Measurements from ENCODE around the gene KLF15. TPM values are rescaled to one million over a fixed set of nuclear protein-coding genes. Genes with fewer than 3 reads are reported as not detected.

Gene KLF15
- total and polyA plus RNA-seq, 2 donors (not counting 1 experiment from before 2014, with no cell fraction given): 0.10 to 2.2 TPM

DNA sequence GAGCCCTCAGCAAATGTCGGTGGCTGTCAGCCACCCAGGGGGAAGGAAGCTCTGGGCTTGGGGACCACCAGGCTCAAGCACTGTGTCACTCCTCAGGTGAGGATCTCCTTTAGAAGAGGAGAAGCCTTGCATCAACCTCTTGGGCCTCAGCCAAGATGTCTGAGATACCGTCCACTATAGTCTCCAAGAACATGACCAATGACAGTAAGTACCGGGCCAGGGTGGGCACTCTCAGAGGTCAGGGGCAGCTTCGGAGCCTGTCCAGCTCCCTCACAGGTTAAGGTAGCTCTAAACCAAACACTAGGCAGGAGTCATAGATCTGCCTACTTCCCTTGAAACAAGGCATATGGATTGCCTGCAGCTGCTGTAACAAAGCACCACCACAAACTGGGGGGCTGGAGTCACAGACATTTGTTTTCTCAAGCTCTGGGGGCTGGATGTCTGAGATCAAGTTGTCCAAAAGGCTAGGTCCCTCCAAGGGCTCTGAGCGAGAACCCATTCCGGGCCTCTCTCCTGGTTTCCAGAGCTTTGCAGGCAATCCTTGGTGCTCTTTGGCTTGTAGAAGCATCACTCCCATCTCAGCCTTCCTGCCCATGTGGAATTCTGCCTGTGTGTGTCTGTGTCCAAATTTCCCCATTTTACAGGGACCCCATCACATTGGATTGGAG lies 38.8 kb upstream of the KLF15 start:
- H3K27me3 Mint-ChIP-seq: peaks cover 40% of the 10 kb centered on the region

DNA sequence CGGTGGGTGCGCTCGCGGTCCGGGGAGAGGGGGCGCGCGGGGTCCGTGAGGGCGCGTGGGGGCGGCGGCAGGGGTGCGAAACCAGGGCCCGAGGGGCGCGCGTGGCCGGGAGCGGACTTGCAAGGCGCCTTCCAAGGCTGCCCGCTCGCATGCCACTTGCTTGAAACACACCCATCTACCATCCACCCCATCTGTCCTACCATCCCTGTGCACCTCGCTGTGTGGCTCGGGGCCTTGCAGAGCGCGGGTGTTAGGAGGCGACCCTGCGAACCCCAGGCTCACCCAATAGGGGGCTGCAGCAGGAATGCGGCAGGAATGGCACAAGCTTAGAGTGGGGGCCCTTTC lies 37.7 kb upstream of the KLF15 start:
- Histone ChIP-seq H3K36me3 (replicated peaks in 1 of 2; ENCODE audit: control extremely low read depth in 1 of 2, control insufficient read depth in 1 of 2, extremely low read depth in 1 of 2, insufficient read depth in 2 of 2, low read length in 1 of 2) (no peaks in the 10 kb centered on the region), H2AFZ (ENCODE audit: insufficient read depth, low read depth, low read length, poor library complexity, severe bottlenecking) (no peak overlapping the region), H3K9me3 (ENCODE audit: control extremely low read depth in 1 of 3, control insufficient read depth in 2 of 3, insufficient read depth in 1 of 3, low read length in 2 of 3) (peaks cover 0 to 26% (median 9%) of the 10 kb centered on the region in 3 donors), H3K27me3 (replicated peaks in 1 of 4; ENCODE audit: control extremely low read depth in 1 of 4, control insufficient read depth in 3 of 4, insufficient read depth in 4 of 4, low read length in 3 of 4) (peaks cover 0 to 21% (median 5%) of the 10 kb centered on the region in 4 experiments), H3K79me2 (ENCODE audit: control insufficient read depth, insufficient read depth, low read length) (no peaks in the 10 kb centered on the region), H3K4me2 (replicated peaks; ENCODE audit: low read depth, low read length, poor library complexity, severe bottlenecking) (no peak overlapping the region), H4K20me1 (ENCODE audit: control insufficient read depth, insufficient read depth, low read length, poor library complexity, severe bottlenecking) (no peaks in the 10 kb centered on the region), H3K4me3 (ENCODE audit: control extremely low read depth in 1 of 5, extremely low read depth in 1 of 5, insufficient read depth in 1 of 5, low read depth in 2 of 5, low read length in 4 of 5) (no peak overlapping the region), H3K9ac (ENCODE audit: low read length) (no peak overlapping the region), H3K4me1 (ENCODE audit: control insufficient read depth in 2 of 2, insufficient read depth in 2 of 2, low read length in 2 of 2) (peaks cover 0 to 7% of the 10 kb centered on the region in 2 donors), H3K27ac (ENCODE audit: low read length in 2 of 2) (no peak overlapping the region)
- Mint-ChIP-seq H3K4me3 (no peak overlapping the region), H3K27me3 (peaks cover 49% of the 10 kb centered on the region), H3K4me1 (peaks cover 15% of the 10 kb centered on the region), H3K27ac (no peak overlapping the region), H3K9me3 (ENCODE audit: insufficient read depth) (peaks cover 8% of the 10 kb centered on the region)
- ChIA-PET POLR2A (no interaction called here), CTCF (no interaction called here)
- intact Hi-C loops (cut with micrococcal nuclease): no loop called here
- WGBS (ENCODE audit: insufficient coverage): 27% methylated on average over 30 of the region's 30 CpGs
- TF ChIP-seq, protein P1, sequence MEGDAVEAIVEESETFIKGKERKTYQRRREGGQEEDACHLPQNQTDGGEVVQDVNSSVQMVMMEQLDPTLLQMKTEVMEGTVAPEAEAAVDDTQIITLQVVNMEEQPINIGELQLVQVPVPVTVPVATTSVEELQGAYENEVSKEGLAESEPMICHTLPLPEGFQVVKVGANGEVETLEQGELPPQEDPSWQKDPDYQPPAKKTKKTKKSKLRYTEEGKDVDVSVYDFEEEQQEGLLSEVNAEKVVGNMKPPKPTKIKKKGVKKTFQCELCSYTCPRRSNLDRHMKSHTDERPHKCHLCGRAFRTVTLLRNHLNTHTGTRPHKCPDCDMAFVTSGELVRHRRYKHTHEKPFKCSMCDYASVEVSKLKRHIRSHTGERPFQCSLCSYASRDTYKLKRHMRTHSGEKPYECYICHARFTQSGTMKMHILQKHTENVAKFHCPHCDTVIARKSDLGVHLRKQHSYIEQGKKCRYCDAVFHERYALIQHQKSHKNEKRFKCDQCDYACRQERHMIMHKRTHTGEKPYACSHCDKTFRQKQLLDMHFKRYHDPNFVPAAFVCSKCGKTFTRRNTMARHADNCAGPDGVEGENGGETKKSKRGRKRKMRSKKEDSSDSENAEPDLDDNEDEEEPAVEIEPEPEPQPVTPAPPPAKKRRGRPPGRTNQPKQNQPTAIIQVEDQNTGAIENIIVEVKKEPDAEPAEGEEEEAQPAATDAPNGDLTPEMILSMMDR (IDR thresholded peaks at IDR 0.05): no peak
- DNase-seq (no peak), ATAC-seq (ENCODE audit: low read depth) (no peak)

More for the DNA sequence above, 38.8 kb upstream of the KLF15 start:
- ATAC-seq (ENCODE audit: low read depth) (no peak), DNase-seq (no peak)
- peaks cover 0 to 20% (median 5%) of the 10 kb centered on the region in 4 experiments for H3K27me3 ChIP-seq (replicated peaks in 1 of 4; ENCODE audit: control extremely low read depth in 1 of 4, control insufficient read depth in 3 of 4, insufficient read depth in 4 of 4, low read length in 3 of 4)
- no peak overlapping the region for H3K9ac ChIP-seq (ENCODE audit: low read length)
- POLR2A ChIA-PET: no interaction called here
- no peaks in the 10 kb centered on the region for H3K4me1 ChIP-seq (ENCODE audit: control insufficient read depth in 2 of 2, insufficient read depth in 2 of 2, low read length in 2 of 2)
- Mint-ChIP-seq H3K4me1 (peaks cover 7% of the 10 kb centered on the region), H3K4me3 (no peak overlapping the region), H3K27ac (no peak overlapping the region), H3K9me3 (ENCODE audit: insufficient read depth) (peaks cover 8% of the 10 kb centered on the region)
- H3K4me2 ChIP-seq (replicated peaks; ENCODE audit: low read depth, low read length, poor library complexity, severe bottlenecking): no peak overlapping the region
- H3K36me3 ChIP-seq (replicated peaks in 1 of 2; ENCODE audit: control extremely low read depth in 1 of 2, control insufficient read depth in 1 of 2, extremely low read depth in 1 of 2, insufficient read depth in 2 of 2, low read length in 1 of 2): no peaks in the 10 kb centered on the region
- no peak overlapping the region for H3K4me3 ChIP-seq (ENCODE audit: control extremely low read depth in 1 of 5, extremely low read depth in 1 of 5, insufficient read depth in 1 of 5, low read depth in 2 of 5, low read length in 4 of 5)
- H3K27ac ChIP-seq (ENCODE audit: low read length in 2 of 2): no peak overlapping the region
- H3K79me2 ChIP-seq (ENCODE audit: control insufficient read depth, insufficient read depth, low read length): no peaks in the 10 kb centered on the region
- no peak for TF ChIP-seq EZH2 (IDR thresholded peaks at IDR 0.05; ENCODE audit: borderline replicate concordance, insufficient read depth, low read depth, low read length, poor library complexity, severe bottlenecking)
- TF ChIP-seq, protein P1 (IDR thresholded peaks at IDR 0.05): no peak
- intact Hi-C loops (cut with micrococcal nuclease): no loop called here
- no peaks in the 10 kb centered on the region for H4K20me1 ChIP-seq (ENCODE audit: control insufficient read depth, insufficient read depth, low read length, poor library complexity, severe bottlenecking)
- H3K9me3 ChIP-seq (ENCODE audit: control extremely low read depth in 1 of 3, control insufficient read depth in 2 of 3, insufficient read depth in 1 of 3, low read length in 2 of 3): peaks cover 0 to 33% (median 9%) of the 10 kb centered on the region in 3 donors
- 96% methylated on average over 6 of the region's 6 CpGs for WGBS (ENCODE audit: insufficient coverage)
- CTCF ChIA-PET: no interaction called here
- no peak overlapping the region for H2AFZ ChIP-seq (ENCODE audit: insufficient read depth, low read depth, low read length, poor library complexity, severe bottlenecking)

Measured in B cell (primary cell).